Liver (tissue), 9 donors: ENCODE results near the gene PITPNM1. TPM values are rescaled to one million over a fixed set of nuclear protein-coding genes. Genes with fewer than 3 reads are reported as not detected.
"Not testable (repeated sequence)": the region's sequence is repeated elsewhere in the genome, so short reads cannot be mapped to it uniquely, and the experiment has no call there.

Experiments used
- DNase-seq: peaks from one replicate; pipeline ENCODE4 v3.0.0-alpha.2; 2017; ENCODE audit warnings: low spot score
- H3K27ac ChIP-seq, 2 donors: one replicate each; pipeline ENCODE4 v1.7.0; 2013; ENCODE audit warnings: inconsistent platforms in 2 of 2, low read length in 2 of 2, control low read depth in 1 of 2, low read depth in 1 of 2, mild to moderate bottlenecking in 1 of 2
- H3K27me3 ChIP-seq, 4 donors: one replicate each; pipeline versions ENCODE4 v1.6.1 to v1.7.0; 2013; ENCODE audit warnings: low read length in 3 of 4, inconsistent platforms in 1 of 4, mild to moderate bottlenecking in 1 of 4, moderate library complexity in 1 of 4; ENCODE audit not compliant: control insufficient read depth in 4 of 4, insufficient read depth in 4 of 4
- H3K36me3 ChIP-seq, 4 donors: one replicate each; pipeline versions ENCODE4 v1.6.1 to v1.7.0; 2013; ENCODE audit warnings: low read length in 3 of 4, mild to moderate bottlenecking in 3 of 4, low read depth in 1 of 4, moderate library complexity in 1 of 4; ENCODE audit not compliant: control insufficient read depth in 4 of 4, insufficient read depth in 3 of 4
- H3K4me1 ChIP-seq, 4 donors: one replicate each; pipeline versions ENCODE4 v1.6.1 to v1.7.0; 2013; ENCODE audit warnings: low read length in 3 of 4, mild to moderate bottlenecking in 3 of 4, moderate library complexity in 1 of 4; ENCODE audit not compliant: control insufficient read depth in 4 of 4, insufficient read depth in 4 of 4
- H3K4me3 ChIP-seq, 3 donors: one replicate each; pipeline versions ENCODE4 v1.6.1 to v1.7.0; 2013; ENCODE audit warnings: low read length in 3 of 3, control low read depth in 1 of 3, low read depth in 1 of 3, mild to moderate bottlenecking in 1 of 3
- H3K9ac ChIP-seq, 2 donors: one replicate each; pipeline ENCODE4 v1.7.0; 2013; ENCODE audit warnings: low read length in 2 of 2, mild to moderate bottlenecking in 2 of 2, moderate library complexity in 2 of 2, control low read depth in 1 of 2, low read depth in 1 of 2
- H3K9me3 ChIP-seq, 4 donors: one replicate each; pipeline versions ENCODE4 v1.6.1 to v1.7.0; 2013; ENCODE audit warnings: low read length in 3 of 4; ENCODE audit not compliant: control insufficient read depth in 4 of 4
- CTCF ChIP-seq: fragments of 150-350 bp; IDR thresholded peaks from 2 replicates; pipeline ENCODE4 v1.5.1; 2017; ENCODE audit warnings: improper control_type of control experiment, low read depth, low read length; ENCODE audit not compliant: missing input control
- EGR1 ChIP-seq, 2 donors: IDR thresholded peaks; 2 replicates each; pipeline ENCODE4 v1.6.1; 2016 to 2018; ENCODE audit warnings: antibody characterized with exemption in 2 of 2, low read depth in 2 of 2
- FOXA1 ChIP-seq: IDR thresholded peaks from 2 replicates; pipeline ENCODE4 v1.6.1; 2016; ENCODE audit warnings: antibody characterized with exemption
- FOXA2 ChIP-seq: IDR thresholded peaks from 2 replicates; pipeline ENCODE4 v1.6.1; 2016; ENCODE audit warnings: antibody characterized with exemption
- HNF4A ChIP-seq, 2 donors: conservative IDR thresholded peaks; 2 replicates each; pipeline ENCODE4 v1.6.1; 2016; ENCODE audit warnings: antibody characterized with exemption in 2 of 2, mild to moderate bottlenecking in 2 of 2
- HNF4G ChIP-seq: IDR thresholded peaks from 2 replicates; pipeline ENCODE4 v1.6.1; 2016; ENCODE audit warnings: antibody characterized with exemption
- MAX ChIP-seq: IDR thresholded peaks from 2 replicates; pipeline ENCODE4 v1.6.1; 2016; ENCODE audit warnings: antibody characterized with exemption
- NR2F2 ChIP-seq: IDR thresholded peaks from 2 replicates; pipeline ENCODE4 v1.6.1; 2016; ENCODE audit warnings: antibody characterized with exemption
- RAD21 ChIP-seq, 2 donors: IDR thresholded peaks; 2 replicates each; pipeline ENCODE4 v1.6.1; 2016; ENCODE audit warnings: antibody characterized with exemption in 2 of 2, mild to moderate bottlenecking in 2 of 2
- SP1 ChIP-seq: IDR thresholded peaks from 2 replicates; pipeline ENCODE4 v1.6.1; 2018; ENCODE audit warnings: antibody characterized with exemption, mild to moderate bottlenecking
- TAF1 ChIP-seq: conservative IDR thresholded peaks from 2 replicates; pipeline ENCODE4 v1.6.1; 2016; ENCODE audit warnings: antibody characterized with exemption, mild to moderate bottlenecking
- YY1 ChIP-seq: IDR thresholded peaks from 2 replicates; pipeline ENCODE4 v1.6.1; 2016; ENCODE audit warnings: antibody characterized with exemption, mild to moderate bottlenecking
- WGBS: extraction: QIAGEN DNeasy Blood & Tissue Kit; methylation state at CpG from one replicate; pipeline ENCODE4 v1.1.7; 2013; 5-methylcytosine and 5-hydroxymethylcytosine counted together
- polyA plus RNA-seq, 2 donors: library from polyadenylated mRNA; stranded (reverse) in 1 of 2; unstranded in 1 of 2; fragments of 200-250 nt in 1 of 2; fragments of >200 nt in 1 of 2; fragmentation: Nextera tagmentation in 1 of 2; extraction: Ambion mirVana in 1 of 2; gene quantifications; one replicate each; pipeline versions ENCODE4 v1.2.1 to v1.2.3, GENCODE V29; 2013 to 2015
- total RNA-seq, 2 donors: library from RNA; depleted of rRNA; stranded (reverse); fragments of >200 nt; gene quantifications; one replicate each; pipeline ENCODE4 v1.2.3, GENCODE V29; 2014
- donor health status: healthy.
- donor health status: healthy.
- donor health status: healthy.
- donor health status: healthy.
- donor health status: healthy.

The PITPNM1 gene
- total and polyA plus RNA-seq, 4 donors: 1.3 to 9.3 (median 5.1) TPM

- H3K4me1 ChIP-seq: peaks cover 10 to 25% (median 15%) of the 10 kb centered on the region in 4 donors
- H3K9ac ChIP-seq: peak overlapping the region; percentile 68 to 79
- WGBS: 50% methylated on average over 19 of the region's 19 CpGs
- DNase-seq: no peak
- no peak for TF ChIP-seq HNF4G
- TF ChIP-seq YY1: peak; percentile 4
- peak overlapping the region; percentile 53 to 65 (median 61) for H3K4me3 ChIP-seq
- H3K27ac ChIP-seq: peak overlapping the region; percentile 62 to 74
- no peaks in the 10 kb centered on the region for H3K9me3 ChIP-seq
- no peaks in the 10 kb centered on the region for H3K27me3 ChIP-seq
- peaks cover 0 to 2% (median 0%) of the 10 kb centered on the region in 4 donors for H3K36me3 ChIP-seq
These were observed 22.8 kb downstream of the PITPNM1 start for GRCh38 chr11:67482275-67482826.

GRCh38 chr11:67477344-67478050 is 27.7 kb downstream of the PITPNM1 start:
- not testable (repeated sequence) for H3K4me3 ChIP-seq, H3K9ac ChIP-seq, H3K36me3 ChIP-seq, H3K27ac ChIP-seq, H3K27me3 ChIP-seq, H3K9me3 ChIP-seq, DNase-seq
- WGBS: 78% methylated on average over 13 of the region's 16 CpGs
- peaks cover 5 to 14% (median 7%) of the 10 kb centered on the region in 4 donors for H3K4me1 ChIP-seq

GRCh38 chr11:67476692-67477091 is 28.5 kb downstream of the PITPNM1 start:
- not testable (repeated sequence) for H3K27ac ChIP-seq, H3K36me3 ChIP-seq, H3K27me3 ChIP-seq, H3K9me3 ChIP-seq, DNase-seq, H3K4me3 ChIP-seq, H3K9ac ChIP-seq
- 82% methylated on average over 10 of the region's 10 CpGs for WGBS
- peaks cover 3 to 11% (median 4%) of the 10 kb centered on the region in 4 donors for H3K4me1 ChIP-seq

GRCh38 chr11:67472882-67473281 is 32.3 kb downstream of the PITPNM1 start:
- no peaks in the 10 kb centered on the region for H3K36me3 ChIP-seq
- no peak overlapping the region for H3K9ac ChIP-seq
- H3K4me3 ChIP-seq: no peak overlapping the region
- WGBS: 69% methylated on average over 7 of the region's 7 CpGs
- H3K4me1 ChIP-seq: peaks cover 5 to 21% (median 13%) of the 10 kb centered on the region in 4 donors
- no peaks in the 10 kb centered on the region for H3K27me3 ChIP-seq
- no peak overlapping the region for H3K27ac ChIP-seq
- DNase-seq: no peak
- no peaks in the 10 kb centered on the region for H3K9me3 ChIP-seq
- no peak for TF ChIP-seq RAD21 (IDR thresholded peaks at IDR 0.05)
- TF ChIP-seq HNF4G: no peak

- no peak overlapping the region for H3K9ac ChIP-seq
- H3K27me3 ChIP-seq: no peaks in the 10 kb centered on the region
- H3K9me3 ChIP-seq: no peaks in the 10 kb centered on the region
- no peak for DNase-seq
- H3K4me1 ChIP-seq: peaks cover 15 to 39% (median 29%) of the 10 kb centered on the region in 4 donors
- TF ChIP-seq HNF4G: no peak
- TF ChIP-seq EGR1 (IDR thresholded peaks at IDR 0.05; ENCODE audit: low read depth in 2 of 2): no peak
- TF ChIP-seq NR2F2: no peak
- no peak for TF ChIP-seq CTCF
- TF ChIP-seq TAF1: no peak
- no peak for TF ChIP-seq HNF4A (conservative IDR thresholded peaks at IDR 0.05)
- no peak for TF ChIP-seq FOXA2
- TF ChIP-seq SP1: no peak
- no peak for TF ChIP-seq FOXA1
- TF ChIP-seq MAX: no peak
- H3K27ac ChIP-seq: no peak overlapping the region
- 78% methylated on average over 8 of the region's 8 CpGs for WGBS
- H3K4me3 ChIP-seq: no peak overlapping the region
- no peaks in the 10 kb centered on the region for H3K36me3 ChIP-seq
These were observed 34.7 kb downstream of the PITPNM1 start for GRCh38 chr11:67470337-67471002.
